GM18520 (cell line): ENCODE data around the gene CDKL2.
"Not testable (repeated sequence)": the region's sequence is repeated elsewhere in the genome, so short reads cannot be mapped to it uniquely, and the experiment has no call there.

ENCODE experiments used
- ATAC-seq: cut with Tn5 transposase; IDR thresholded peaks from one replicate; pipeline ENCODE4 v1.9.1; 2021; ENCODE audit not compliant: unreplicated experiment

The CDKL2 gene

GRCh38 chr4:75555294-75556164, 74.8 kb downstream of the CDKL2 start, which contains the start of gene ODAPH:
TSS of gene ODAPH (plus strand) at chr4:75556066. CDS start at chr4:75556083, 17 bp downstream.
- peak; percentile 97 for ATAC-seq

- no peak for ATAC-seq
These were observed 77.9 kb downstream of the CDKL2 start for GRCh38 chr4:75552452-75552851.

GRCh38 chr4:75549019-75549418, 81.3 kb downstream of the CDKL2 start:
- peak; percentile 44 for ATAC-seq

GRCh38 chr4:75547647-75548387, 82.5 kb downstream of the CDKL2 start:
- no peak for ATAC-seq

DNA sequence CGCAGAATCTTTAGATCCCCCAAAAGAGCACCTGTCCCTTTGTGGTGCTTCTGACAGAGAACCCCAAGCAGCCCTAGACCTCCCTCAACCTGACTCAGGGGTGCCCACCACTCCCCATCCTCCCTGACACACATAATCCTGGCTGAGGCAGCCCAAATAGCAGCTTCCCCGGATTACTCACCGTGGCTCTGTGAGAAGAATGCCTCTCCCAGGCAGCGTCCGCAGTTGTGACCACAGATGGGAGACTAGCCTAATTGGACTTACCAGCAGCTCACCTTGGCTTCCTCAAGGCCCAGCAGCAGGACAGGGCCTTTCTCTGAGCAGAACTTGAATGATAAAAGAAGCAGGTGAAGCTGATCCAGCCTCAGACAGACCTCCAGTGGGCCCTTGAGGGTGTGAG, 84.8 kb downstream of the CDKL2 start:
- no peak for ATAC-seq

- no peak for ATAC-seq
These were observed 85.5 kb downstream of the CDKL2 start for GRCh38 chr4:75544870-75545269.

DNA sequence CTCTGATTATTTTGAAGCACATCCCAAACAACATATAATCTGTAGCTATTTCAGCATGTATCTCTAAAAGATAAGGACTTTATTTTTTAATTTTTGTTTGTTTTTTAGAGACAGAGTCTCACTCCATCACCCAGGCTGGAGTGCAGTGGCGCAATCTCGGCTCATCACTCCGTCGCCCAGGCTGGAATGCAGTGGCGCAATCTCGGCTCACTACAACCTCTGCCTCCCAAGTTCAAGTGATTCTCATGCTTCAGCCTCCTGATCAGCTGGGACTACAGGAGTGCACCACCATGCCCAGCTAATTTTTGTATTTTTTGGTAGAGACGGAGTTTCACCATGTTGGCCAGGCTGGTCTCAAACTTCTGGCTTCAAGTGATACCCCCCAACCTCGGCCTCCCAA, 86.1 kb downstream of the CDKL2 start:
- ATAC-seq = not testable (repeated sequence)

GRCh38 chr4:75542824-75543223, 87.5 kb downstream of the CDKL2 start:
- ATAC-seq = no peak

DNA sequence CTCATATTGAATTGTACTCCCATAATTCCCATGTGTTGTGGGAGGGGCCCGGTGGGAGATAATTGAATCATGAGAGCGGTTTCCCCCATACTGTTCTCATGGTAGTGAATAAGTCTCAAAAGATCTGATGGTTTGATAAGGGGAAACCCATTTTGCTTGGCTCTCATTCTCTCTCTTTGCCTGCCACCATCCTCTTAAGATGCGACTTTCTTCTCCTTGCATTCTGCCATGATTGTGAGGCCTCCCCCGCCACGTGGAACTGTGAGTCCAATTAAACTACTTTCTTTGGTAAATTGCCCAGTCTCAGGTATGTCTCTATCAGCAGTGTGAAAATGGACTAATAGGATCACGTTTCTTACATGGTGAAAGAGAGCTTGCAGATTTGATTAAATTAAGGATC, 93.0 kb downstream of the CDKL2 start:
- ATAC-seq = not testable (repeated sequence)

GRCh38 chr4:75533926-75534325, 96.4 kb downstream of the CDKL2 start:
- not testable (repeated sequence) for ATAC-seq

DNA sequence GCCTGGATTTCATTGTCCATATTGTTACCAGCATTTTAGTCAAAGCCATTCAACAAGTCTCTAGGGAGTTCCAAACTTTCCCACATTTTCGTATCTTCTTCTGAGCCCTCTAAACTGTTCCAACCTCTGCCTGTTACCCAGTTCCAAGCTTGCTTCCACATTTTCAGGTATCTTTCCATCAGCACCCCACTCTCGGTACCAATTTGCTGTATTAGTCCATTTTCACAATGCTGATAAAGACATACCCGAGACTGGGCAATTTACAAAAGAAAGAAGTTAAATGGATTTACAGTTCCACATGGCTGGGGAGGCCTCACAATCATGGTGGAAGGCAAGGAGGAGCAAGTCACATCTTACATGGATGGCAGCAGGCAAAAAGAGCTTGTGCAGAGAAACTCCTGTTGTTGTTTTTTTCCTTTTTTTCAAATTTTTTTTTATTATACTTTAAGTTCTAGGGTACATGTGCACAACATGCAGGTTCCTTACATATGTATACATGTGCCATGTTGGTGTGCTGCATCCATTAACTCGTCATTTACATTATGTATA, 96.9 kb downstream of the CDKL2 start:
- not testable (repeated sequence) for ATAC-seq

DNA sequence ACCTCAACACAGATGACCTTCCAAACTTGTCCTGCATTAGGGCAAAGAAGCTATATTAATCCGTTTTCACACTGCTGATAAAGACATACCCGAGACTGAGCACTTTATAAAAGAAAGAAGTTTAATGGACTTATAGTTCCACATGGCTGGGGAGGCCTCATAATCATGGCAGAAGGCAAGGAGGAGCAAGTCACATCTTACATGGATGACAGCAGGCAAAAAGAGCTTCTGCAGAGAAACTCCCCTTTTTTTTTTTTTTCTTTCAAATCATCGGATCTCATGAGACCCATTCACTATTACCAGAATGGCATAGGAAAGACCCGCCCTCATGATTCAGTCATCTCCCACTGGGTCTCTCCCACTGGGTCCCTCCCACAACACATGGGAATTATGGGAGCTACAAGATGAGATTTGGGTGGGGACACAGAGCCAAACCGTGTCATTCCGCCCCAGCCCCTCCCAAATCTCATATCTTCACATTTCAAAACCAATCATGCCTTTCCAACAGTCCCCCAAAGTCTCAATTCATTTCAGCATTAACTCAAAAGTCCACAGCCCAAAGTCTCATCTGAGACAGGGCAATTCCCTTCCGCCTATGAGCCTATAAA, 98.7 kb downstream of the CDKL2 start:
- ATAC-seq = not testable (repeated sequence)

GRCh38 chr4:75530556-75531322, 99.6 kb downstream of the CDKL2 start:
- no peak for ATAC-seq
